ENCODE results near the gene CST5.
"Not testable (repeated sequence)": the region's sequence is repeated elsewhere in the genome, so short reads cannot be mapped to it uniquely, and the experiment has no call there.

Gene CST5, protein sequence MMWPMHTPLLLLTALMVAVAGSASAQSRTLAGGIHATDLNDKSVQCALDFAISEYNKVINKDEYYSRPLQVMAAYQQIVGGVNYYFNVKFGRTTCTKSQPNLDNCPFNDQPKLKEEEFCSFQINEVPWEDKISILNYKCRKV

DNA sequence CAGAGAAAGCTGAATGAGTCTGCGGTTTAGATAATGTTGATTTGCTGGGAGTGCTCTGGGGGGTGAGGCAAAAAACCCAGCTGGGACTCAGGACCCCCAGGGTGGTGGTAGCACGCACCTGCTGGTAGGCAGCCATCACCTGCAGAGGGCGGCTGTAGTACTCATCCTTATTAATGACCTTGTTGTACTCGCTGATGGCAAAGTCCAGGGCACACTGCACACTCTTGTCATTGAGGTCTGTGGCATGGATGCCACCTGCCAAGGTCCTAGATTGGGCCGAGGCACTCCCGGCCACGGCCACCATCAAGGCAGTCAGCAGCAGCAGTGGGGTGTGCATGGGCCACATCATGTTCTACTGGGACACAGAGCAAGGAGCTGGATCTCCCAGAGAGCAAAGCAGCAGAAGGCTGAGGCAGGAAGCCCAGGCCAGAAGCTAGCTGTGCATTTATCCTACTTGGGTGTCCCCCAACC is at the start of gene CST5:
CST5 (minus strand) TSS at position 421 of the 471 bp plus-strand sequence; CDS start at position 349, 72 bp downstream.
- no peak for DNase-seq (ENCODE audit: low spot score)

DNA sequence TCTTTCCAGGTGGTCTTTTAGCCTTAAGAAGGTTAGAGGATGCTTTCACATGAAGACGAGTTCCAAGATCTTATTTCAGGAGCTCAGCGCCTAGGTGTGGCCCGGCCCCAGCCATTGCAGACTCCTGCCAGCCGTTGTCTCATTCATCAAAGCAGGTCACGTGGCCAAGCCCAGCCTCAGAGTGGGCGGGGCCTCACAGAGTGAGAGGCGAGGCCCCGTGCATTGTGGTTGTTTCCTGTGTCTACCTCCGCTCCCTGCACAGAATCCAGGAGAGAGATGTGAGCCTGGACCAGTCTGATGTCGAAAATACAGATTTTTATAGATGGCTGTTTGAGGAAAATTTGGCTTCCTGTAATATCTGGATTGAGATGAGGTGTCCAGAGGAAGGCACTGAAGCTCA is 49.2 kb upstream of the CST5 start:
- peak; percentile 46 for DNase-seq (ENCODE audit: low spot score)

DNA sequence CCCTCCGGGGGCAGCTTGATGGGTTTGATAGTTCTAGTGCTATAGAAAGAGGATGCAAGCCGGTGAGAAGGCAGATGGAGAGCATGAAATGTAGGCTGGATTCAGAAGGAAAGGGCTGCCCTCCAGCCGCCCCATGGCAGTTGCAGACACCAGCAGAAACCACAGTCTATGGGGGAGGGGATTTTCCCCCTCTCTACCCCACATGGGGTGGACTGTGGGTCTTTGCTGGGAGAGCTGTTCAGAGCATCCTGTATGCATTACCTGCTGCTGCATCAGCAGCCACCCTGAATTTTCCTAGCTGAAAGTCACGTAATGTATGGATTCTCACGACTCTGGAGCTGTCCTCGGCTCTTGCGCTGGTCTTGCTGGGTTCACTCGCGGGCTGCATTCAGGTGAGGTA is 48.8 kb upstream of the CST5 start:
- DNase-seq (ENCODE audit: low spot score), result no peak

DNA sequence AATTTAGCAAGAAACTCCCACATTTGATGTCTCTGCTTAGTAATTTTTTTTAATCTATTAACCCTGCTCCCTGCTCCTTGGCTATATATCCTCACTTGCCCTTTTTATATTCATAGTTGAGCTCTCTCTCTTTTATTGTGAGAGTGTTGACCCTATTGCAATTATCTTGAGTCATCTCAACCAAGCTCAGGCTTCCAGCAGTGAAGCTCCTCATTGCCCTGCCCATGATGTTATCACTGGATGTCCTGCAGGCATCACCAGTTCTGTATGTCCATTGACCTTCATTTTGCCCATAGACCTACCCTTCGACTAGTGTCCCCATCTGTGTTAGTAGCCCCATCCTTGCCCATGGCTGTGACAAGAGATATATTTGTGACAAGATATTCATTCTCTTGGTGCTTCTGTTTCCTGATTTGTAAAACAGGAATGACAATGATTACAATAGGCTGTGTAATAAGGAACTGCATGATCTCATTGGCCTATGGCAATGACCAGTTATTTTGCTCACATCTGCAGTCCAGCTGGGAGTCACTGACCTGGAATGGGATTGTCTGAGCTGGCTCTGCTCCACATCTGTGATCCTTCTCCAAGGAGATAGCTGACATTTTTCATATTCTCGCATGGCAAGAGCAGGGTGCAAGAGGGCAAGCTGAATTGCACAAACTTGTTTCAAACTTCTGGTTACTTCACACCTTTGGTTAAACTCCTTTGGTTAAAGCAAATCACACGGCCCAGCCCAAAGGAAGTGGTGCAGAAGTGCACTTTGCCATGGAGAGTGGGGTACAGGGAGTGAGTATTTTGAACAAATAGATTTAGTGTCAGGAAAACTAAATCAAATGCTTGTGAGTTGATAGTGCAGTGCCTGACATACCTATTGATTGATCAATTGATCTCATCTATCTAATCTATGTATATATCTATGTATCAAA is 47.7 kb upstream of the CST5 start:
- no peak for DNase-seq (ENCODE audit: low spot score)

DNA sequence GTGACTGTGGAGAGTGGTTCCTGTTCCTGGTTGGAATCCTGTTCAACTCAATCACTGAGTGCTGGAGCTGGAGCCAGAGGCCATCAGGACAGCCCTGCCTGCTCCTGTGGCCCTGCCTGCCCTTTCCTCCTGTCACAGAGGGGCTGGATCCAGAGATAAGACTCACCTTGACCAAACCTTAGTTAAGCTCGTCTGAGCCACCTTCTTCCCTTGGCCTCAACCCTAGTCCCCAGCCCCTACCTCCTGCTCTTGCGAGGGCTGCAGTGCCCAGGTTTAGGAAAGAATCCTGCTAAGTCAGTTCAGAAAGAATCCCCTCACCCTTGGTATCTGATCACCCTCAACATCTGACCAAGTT is 47.0 kb upstream of the CST5 start:
- no peak for DNase-seq (ENCODE audit: low spot score)

DNA sequence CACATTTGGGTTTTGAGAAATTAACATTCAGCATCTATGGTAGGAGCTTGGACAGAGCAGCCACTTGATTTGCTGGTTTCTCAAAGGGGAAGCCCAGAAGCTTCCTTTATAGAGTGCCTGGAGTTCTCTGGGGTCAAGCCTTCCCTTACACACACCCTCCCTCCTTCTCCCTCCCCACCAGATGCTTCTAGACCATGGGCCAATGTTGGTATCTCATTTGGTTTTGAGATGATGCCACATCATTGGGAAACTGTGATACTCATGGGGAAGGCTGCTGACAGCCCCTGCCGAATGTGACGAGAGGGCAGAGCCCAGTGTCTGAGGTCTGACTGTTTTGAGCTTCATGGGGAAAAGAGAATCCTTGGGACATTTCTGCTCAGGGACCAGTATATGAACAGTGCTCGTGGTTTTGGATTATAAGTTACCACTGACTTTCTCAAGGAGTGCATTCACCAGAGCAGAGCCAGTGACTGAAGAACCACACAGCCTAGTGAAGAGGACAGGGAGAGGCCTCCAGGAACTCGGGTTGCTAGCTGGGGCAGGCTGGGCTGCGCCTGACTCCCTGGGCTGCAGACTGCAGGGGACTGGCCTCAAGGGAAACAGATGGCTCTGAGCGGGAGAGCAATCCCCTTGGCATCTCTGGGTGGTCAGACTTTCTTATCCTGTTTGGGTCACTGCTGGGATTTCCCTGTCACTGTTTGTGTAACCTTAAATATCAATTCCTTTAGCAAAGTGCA is 46.4 kb upstream of the CST5 start:
- DNase-seq (ENCODE audit: low spot score), result no peak

DNA sequence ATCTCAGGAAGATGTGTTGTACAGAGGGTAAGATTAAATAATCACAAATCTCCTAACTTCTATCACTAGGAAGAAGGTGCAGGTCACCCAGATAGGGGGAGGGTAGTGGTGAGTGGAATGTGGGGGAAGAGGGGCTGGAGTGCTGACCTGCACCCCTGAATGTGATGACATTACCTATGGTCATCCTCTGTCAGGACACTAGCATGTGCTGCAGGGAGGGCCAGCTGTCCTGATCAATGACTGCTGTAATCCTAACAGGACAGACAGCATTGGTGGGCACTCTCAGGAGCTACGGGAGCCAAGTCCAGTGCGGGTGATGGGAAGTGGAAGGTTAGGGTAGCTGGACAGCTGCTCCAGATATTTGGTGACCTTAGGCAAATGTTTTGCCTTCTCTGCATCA is 45.2 kb upstream of the CST5 start:
- DNase-seq (ENCODE audit: low spot score), result no peak

DNA sequence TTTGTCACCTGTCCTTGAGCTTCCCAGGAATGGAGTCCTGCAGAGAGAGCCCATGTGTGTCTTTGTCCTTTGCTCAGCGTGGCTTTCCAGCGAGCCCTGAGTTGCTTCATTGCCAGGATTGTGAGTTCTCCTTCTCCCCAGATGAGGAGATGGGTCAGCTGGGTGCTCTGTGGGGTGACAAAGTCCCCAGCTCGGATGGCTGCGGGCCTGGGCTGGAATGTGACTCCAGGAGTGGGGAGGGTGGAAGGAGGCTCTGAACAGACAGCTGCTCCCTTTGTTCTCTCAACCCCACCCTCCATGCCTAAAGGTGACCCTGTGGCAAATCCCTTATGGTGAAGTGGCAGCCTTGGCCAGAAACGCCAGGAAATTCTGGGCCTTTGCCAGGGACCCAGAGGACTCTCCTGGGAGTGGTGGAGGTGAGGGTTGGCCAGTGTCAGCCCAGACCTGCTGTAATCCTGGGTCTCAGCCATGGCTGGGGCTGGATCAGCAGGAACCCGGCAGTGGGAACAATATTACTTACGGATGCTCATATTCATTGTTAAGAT is 44.4 kb upstream of the CST5 start:
- no peak for DNase-seq (ENCODE audit: low spot score)

DNA sequence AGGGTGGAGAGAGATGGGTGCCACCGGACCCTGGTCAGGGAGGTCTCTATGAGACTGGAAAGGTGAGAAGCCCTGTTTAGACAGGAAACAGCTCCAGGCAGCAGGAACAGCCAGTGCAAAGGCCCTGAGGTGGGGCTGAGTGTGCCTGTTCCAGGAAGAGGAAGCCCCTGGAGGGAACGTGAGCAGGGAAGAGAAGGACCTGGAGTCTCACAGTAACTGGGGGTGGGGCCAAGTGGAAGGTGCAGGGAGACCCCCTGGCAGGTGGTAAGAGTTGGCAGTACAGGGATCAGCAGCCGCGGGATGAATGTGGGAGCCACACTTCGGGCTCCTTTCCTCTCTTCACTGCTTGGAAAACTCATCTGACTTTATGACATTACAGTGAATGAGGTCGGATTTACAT is 43.8 kb upstream of the CST5 start:
- no peak for DNase-seq (ENCODE audit: low spot score)

DNA sequence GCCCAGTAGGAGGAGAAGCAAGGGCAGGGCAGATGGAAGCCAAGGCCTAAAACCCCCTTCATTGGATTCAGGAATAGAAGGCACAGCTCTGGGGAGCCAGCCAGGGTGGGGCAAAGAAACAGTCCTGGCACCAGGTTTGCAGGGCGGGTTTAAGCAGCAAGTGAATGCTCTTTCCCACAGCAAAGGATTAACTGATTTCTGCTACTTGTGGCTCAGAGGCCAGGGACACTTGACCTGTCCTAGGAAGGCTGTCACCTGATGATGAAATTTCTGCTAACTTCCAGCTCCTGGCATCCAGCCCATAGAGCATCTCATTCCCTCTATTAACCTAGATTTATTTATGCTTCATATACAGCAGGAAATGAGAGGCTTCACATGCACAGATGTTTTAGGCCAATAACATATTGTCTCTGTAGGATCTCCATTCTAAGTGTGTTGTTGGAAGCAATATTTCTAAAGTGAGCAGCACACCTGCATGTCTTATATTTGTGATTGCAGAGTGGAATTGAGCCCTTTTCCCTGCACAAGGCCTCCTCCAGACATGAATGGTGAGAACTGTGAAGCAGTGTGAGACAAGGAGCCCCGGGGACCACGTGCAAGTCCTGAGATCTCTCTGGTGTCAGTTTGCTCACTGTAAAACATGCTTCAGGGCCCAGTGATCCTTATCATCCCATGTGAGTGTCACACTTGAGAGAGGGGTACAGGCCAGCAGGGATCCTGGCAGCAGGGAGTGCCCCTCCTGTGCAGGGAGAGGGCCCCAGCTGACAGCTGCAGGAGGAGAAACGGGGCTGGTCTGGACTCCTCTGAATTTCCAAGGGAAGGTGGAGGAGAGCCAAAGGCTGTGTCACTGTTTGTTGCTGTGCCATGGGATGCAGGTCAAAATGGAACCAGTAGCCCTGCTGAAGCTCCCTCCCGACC is 41.1 kb upstream of the CST5 start:
- DNase-seq (ENCODE audit: low spot score), result no peak

DNA sequence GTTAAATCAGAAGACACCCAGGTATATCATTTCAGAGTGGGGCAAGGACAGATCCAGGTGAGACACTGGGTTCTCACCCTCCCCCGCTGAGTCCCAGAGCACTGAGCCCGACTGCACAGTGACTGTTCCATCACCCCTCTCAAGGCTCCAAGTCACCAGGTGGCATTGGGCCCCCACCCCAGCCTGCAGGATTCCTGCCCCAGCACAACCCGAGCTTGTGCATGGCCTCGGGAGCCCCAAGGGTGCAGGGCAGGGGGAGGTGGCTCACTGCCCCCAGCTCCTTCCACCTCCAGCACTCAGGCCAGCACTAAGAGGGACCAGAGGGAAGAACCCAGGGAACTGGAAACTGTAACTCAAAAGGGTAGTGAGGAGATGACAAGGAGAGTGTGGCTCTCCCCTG is 39.3 kb upstream of the CST5 start:
- no peak for DNase-seq (ENCODE audit: low spot score)

DNA sequence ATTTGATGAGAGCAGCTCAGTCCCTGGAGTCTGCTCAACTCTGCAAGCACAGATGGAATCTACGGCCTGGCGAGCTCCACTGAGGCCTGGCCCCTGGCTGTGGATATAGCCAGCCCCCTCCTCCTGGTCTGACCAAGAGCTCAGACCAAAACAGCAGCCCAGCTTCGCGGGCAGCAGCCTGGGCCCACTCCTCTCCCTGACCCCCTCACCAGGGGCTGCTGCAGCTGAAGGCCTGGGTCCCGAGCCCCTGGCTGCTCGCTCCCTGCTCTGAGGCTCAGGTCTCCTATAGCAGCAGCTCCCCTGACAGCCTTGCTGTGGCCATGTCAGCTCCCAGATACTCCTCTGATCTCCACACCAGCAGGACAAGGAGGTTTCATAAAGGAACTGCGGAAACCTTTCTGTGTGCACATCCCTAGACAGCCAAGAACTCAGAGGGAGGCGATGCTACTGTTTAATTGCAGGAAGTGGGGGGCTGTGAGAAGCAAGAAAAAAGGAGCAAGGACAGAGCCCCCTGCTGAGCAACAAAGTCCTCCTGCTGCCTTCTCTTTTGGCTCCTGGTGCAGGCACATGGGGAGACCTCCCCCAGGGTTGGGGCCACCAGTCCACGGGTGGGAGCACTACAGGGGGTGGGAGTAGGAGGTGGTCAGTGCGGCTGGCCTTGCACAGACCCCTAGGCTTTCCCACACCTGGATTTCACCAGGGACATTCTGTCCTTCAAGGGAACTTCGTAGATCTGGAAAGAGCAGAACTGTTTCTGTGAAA is 38.7 kb upstream of the CST5 start:
- DNase-seq (ENCODE audit: low spot score), result no peak

DNA sequence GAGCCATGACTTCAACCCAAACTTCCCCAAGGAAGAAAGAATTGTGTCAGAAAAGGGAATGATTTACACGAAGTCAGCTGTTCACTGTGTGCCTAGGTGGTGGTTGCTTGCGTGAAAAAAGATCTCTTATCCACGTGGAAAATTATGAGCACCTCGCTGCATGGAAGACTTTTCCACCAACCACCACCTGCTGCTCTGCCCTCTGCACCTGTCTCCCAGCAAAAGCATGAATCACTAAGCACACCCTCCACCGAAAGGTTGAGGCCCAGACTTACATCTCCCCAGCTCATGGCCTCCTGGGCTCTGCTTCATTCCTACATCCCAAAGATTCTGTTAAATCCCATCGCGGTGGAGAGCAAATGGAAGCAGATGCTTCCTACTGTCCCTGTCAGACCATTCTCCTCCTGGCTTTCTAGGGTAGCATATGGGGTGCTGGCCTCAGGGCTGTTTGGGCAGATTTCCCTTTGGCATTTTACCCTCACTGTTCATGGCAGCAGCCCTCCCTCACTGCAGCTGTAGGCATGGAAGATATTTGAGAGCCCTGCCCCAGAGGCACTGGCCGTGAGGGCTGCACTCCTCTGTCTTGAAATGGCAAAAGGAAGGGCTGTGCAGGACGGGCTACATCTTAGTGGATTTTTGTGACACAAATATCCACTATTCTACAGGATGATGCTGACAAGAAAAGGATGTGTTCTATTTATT is 37.6 kb upstream of the CST5 start:
- no peak for DNase-seq (ENCODE audit: low spot score)

DNA sequence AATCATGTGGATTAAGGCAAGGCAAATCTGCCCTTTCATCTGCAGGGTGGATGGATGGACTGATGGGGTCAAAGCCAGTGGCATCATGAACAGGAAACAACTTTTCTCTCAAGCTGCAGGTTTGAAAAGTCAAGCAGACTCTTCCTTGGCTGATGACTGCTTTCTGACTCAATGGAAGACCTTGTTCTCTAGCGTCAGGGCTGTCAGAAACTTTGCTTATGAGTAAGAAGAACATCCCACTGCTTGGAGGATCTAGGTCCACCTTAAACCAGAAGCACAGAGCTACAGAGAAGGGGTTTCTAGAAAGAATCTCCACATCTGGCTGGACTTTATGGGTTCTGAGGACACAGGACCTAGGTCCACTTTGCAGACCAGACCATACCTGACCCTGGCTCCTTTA is 36.3 kb upstream of the CST5 start:
- DNase-seq (ENCODE audit: low spot score), result no peak

DNA sequence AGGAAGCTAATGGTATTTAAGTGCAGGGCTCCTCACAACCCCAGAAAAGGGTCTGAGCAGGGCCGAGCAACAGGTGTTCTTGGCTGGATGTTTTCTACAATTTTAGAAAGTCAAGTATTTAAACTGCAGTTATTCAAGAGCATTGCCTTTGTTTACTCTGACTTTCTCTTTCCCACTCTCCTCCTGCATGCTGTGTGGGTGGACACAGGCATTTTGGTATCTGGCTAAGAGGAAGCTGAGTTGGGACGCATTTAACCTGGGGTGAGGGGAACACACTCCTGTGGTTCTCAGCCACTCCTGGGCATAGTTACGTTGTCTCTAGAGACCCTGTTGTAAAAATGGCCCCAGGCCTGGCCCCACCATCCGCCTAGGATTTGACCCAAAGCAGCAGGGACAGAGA is 34.9 kb upstream of the CST5 start:
- not testable (repeated sequence) for DNase-seq (ENCODE audit: low spot score)

DNA sequence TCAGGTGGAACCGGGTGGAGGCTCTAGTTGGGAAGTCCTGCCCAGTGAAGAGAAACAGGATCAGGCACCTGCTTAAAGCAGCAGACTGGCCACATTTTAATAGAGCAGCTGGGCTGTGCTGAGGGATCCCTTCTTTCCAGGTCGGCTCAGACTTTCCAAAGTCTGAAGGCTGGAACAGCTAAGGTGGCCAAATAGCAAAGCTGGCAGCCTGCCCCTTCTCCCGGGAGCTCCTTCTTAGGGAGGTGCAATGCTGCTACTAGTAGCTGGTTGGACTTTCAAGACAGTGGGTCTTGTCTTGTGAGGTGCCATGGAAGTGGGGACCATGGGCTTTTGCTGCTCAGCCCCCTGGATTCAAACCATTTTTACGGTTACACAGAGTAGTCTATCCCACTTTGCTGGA is 30.7 kb upstream of the CST5 start:
- no peak for DNase-seq (ENCODE audit: low spot score)

DNA sequence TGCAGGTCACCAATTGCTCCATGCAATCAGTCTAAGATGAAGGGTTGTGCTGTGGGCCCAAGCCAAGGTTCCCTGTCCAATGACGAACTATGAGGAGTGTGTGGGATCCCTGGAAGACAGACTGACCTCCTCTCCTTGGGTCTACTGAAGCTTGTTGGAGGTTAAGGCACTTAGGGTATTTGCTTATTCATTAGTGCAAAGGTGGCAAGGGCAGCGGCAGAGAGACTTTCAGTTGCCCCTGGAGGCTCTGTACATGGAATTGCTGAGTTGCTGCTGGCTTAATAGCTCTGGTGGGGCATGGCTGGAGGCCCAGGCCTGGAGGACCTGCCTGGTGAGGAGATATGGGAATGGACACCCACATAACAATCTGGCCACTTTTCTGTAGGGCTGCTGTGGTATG is 29.8 kb upstream of the CST5 start:
- DNase-seq (ENCODE audit: low spot score), result no peak

DNA sequence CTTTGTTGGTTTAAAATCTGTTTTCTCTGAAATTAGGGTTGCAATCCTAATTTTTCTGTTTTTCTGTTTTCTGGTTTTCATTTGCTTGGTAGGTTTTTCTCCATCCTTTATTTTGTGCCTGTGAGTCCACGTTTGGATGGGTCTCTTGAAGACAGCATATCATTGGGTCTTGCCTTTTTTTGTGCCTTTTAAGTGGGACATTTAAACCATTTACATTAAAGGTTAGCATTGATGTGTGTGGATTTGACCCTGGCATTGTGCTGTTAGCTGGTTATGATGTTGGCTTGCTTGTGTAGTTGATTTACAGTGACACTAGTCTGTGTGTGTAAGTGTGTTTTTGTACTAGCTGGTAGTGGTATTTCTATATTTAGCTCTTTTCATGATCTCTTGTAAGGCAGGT is 28.0 kb upstream of the CST5 start:
- DNase-seq (ENCODE audit: low spot score), result no peak

DNA sequence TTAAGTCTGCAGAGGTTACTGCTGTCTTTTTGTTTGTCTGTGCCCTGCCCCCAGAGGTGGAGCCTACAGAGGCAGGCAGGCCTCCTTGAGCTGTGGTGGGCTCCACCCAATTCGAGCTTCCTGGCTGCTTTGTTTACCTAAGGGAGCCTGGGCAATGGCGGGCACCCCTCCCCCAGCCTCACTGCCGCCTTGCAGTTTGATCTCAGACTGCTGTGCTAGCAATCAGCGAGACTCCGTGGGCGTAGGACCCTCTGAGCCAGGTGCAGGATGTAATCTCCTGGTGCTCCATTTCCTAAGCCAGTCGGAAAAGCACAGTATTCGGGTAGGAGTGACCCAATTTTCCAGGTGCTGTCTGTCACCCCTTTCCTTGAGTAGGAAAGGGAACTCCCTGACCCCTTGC is 22.8 kb upstream of the CST5 start:
- DNase-seq (ENCODE audit: low spot score), result not testable (repeated sequence)

DNA sequence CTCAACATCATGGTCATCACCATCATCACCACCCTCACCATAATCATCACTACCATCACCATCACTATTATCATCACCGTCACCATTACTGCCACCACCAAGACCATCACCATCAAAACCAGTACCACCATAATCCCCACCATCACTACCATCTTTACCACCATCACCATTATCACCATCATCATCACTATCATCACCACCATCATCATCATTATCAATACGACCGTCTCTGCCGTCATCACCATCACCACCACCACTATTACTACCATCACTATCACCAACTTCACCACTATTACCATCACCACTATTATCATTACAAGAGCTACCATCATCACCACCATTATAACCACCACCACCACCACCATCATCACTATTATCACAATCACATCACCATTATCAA is 11.3 kb upstream of the CST5 start:
- not testable (repeated sequence) for DNase-seq (ENCODE audit: low spot score)

Measured in iPS-NIHi11 (cell line).